Stimulated activated naive CD8-positive, alpha-beta T cell treated with anti-CD3 and anti-CD28 coated beads, Interleukin-15, Interleukin-2, amounts not matched to agents 100 ng/mL and 50 ng/mL, for 24 hours (primary cell): Measurements from ENCODE around the gene C1QL4.
A peak's percentile ranks its signal among the peaks of the same experiment; 100 is the strongest.
"Not testable (repeated sequence)": the region's sequence is repeated elsewhere in the genome, so short reads cannot be mapped to it uniquely, and the experiment has no call there.

Source experiments
- H3K27ac Mint-ChIP-seq: one replicate; pipeline ENCODE4 v1.8.0; 2021; ENCODE audit warnings: mild to moderate bottlenecking, mixed read lengths
- H3K27me3 Mint-ChIP-seq: one replicate; pipeline ENCODE4 v1.8.0; 2021; ENCODE audit warnings: mixed read lengths
- H3K36me3 Mint-ChIP-seq: one replicate; pipeline ENCODE4 v1.8.0; 2021; ENCODE audit warnings: low read depth, mixed read lengths
- H3K4me1 Mint-ChIP-seq: one replicate; pipeline ENCODE4 v1.8.0; 2021; ENCODE audit warnings: low read depth, mixed read lengths
- H3K4me3 Mint-ChIP-seq: one replicate; pipeline ENCODE4 v1.8.0; 2021; ENCODE audit warnings: mild to moderate bottlenecking, mixed read lengths
- H3K9me3 Mint-ChIP-seq: one replicate; pipeline ENCODE4 v1.8.0; 2021; ENCODE audit warnings: mixed read lengths

C1QL4 gene

GRCh38 chr12:49342066-49342913 lies 5.3 kb upstream of the C1QL4 start:
- Mint-ChIP-seq H3K36me3 (no peaks in the 10 kb centered on the region), H3K4me1 (peaks cover 45% of the 10 kb centered on the region), H3K27ac (no peak overlapping the region), H3K27me3 (peaks cover 72% of the 10 kb centered on the region), H3K4me3 (peak overlapping the region; percentile 56), H3K9me3 (no peaks in the 10 kb centered on the region)

DNA sequence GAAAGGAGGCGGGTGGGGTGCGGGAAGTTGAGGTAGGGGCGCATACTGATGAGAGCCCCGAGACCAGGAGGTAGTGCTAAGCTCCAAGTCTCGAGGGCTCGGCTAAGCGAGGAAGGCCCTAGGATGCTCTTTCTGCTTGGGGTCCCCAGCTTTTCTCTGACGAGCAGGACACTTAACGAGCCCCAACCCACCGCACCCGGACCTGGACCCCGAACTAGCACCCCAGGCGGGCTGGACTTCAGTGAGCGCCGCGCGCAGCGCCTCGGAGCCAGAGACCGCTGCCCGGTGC lies 4.7 kb upstream of the C1QL4 start:
- Mint-ChIP-seq H3K9me3 (no peaks in the 10 kb centered on the region), H3K36me3 (no peaks in the 10 kb centered on the region), H3K27ac (no peak overlapping the region), H3K4me1 (peaks cover 45% of the 10 kb centered on the region), H3K4me3 (no peak overlapping the region), H3K27me3 (peaks cover 72% of the 10 kb centered on the region)

DNA sequence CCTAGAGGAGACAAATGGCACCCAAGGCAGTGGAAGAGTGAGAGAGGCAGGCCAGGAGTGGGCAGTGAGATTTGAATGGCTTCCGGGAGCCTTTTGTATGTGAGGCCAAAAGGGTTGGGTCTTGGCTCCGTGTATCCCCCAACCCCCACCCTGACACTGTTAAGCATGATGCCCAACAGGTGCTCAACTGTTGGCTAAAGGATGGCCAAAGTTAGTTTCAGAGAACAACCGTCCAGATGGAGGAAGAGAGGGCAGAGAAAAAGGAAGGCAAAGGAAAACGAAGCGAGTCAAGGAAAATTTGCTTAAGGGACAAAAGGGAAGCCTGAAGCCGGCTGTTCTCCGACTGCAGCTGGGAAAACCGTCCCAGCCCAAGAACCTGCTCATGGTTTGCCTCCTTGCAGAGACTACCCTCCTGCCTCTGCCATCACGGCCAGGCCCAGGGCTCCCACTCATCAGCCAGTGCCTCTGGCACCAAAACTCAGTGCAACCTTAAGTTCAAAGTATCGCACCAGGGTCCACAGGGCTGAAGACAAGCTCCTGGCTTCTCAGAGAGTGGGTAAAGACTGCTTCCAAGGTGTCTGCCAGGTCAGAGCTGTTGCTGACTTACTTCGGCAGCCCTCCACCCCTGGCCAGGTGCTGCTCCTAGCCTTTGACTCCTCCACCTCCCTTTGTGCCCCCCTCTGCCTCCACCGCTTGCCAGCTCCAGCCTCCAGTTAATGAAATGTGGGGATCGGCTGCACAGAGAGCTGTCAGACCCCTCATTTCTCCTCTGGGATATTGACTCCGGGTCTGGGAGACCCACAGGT lies 4.2 kb upstream of the C1QL4 start:
- Mint-ChIP-seq H3K4me1 (peaks cover 41% of the 10 kb centered on the region), H3K9me3 (no peaks in the 10 kb centered on the region), H3K27ac (no peak overlapping the region), H3K4me3 (no peak overlapping the region), H3K27me3 (peaks cover 69% of the 10 kb centered on the region), H3K36me3 (no peaks in the 10 kb centered on the region)

DNA sequence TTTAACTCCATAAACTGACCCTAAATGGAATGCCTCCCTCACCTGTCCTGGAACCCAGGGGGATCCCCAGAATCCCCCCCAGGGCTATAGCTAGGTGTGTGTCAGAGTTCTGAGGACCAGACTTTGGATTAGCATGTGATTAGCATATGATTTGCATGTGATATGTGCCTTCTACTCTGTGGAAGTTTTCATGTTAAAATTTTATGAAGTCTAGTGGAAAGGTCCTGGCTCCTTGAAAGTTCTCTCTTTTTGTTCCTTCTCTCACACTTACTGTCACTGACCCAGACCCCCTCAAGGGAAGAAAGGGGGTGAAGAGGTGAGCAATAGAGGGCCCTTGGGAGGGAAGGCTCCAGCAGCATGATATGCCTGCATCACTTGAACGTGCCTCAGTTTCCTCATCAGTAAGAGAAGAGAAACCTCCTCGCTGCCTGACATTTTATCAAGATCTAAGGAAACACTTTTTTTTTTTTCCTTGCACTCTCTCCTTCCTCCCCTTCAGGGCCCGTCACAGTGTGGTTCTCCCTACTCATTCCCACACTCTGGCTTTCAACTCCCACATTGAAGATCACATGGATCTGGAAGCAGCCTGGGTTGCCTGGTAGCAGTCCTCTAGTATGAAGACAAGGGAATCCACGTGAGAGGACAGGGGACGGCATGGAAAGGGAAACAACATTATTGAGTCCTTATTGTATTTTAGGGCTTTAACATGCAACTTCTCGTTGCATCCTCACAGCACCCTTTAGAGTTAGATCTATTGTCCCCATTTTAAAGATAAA lies 3.3 kb upstream of the C1QL4 start:
- no peak overlapping the region for H3K4me3 Mint-ChIP-seq
- no peak overlapping the region for H3K27ac Mint-ChIP-seq
- H3K9me3 Mint-ChIP-seq: no peaks in the 10 kb centered on the region
- peaks cover 69% of the 10 kb centered on the region for H3K27me3 Mint-ChIP-seq
- H3K36me3 Mint-ChIP-seq: no peaks in the 10 kb centered on the region
- peaks cover 32% of the 10 kb centered on the region for H3K4me1 Mint-ChIP-seq

GRCh38 chr12:49339464-49339861 lies 2.5 kb upstream of the C1QL4 start:
- H3K4me1 Mint-ChIP-seq: peaks cover 35% of the 10 kb centered on the region
- no peaks in the 10 kb centered on the region for H3K9me3 Mint-ChIP-seq
- H3K27me3 Mint-ChIP-seq: peaks cover 74% of the 10 kb centered on the region
- H3K36me3 Mint-ChIP-seq: no peaks in the 10 kb centered on the region
- H3K4me3 Mint-ChIP-seq: no peak overlapping the region
- no peak overlapping the region for H3K27ac Mint-ChIP-seq

DNA sequence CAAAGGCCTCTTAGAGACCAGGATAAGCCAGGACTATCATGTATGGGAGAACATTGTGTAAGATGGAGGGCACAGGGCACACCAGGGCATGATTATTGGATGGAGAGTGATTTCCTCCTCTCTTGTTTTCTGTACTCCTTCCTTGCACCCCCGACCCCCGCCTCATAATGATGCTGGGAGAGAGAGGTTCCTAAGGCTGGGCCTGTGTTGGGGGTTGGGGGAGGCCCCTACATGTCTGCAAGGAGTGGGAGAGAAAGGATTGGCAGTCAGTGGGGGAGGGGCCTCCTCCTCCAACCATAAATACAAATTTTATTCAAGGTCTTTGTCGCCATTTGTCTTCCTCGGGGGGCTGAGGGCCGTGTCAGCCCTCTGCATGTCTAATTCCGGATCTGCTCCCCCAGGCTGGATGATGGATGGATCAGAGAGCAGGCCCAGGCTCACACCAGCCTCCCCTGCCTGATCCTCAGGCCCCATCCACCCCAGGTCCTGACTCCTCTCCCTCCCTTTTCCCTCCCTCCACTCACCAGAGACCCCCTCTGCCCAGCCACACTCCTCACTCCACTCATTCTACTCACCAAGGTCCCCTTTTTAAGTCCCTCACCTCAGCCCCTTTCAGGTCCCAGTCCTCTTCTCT lies 2.0 kb upstream of the C1QL4 start:
- H3K36me3 Mint-ChIP-seq: no peaks in the 10 kb centered on the region
- H3K9me3 Mint-ChIP-seq: no peaks in the 10 kb centered on the region
- H3K4me1 Mint-ChIP-seq: peaks cover 33% of the 10 kb centered on the region
- no peak overlapping the region for H3K4me3 Mint-ChIP-seq
- H3K27me3 Mint-ChIP-seq: peaks cover 73% of the 10 kb centered on the region
- H3K27ac Mint-ChIP-seq: no peak overlapping the region

DNA sequence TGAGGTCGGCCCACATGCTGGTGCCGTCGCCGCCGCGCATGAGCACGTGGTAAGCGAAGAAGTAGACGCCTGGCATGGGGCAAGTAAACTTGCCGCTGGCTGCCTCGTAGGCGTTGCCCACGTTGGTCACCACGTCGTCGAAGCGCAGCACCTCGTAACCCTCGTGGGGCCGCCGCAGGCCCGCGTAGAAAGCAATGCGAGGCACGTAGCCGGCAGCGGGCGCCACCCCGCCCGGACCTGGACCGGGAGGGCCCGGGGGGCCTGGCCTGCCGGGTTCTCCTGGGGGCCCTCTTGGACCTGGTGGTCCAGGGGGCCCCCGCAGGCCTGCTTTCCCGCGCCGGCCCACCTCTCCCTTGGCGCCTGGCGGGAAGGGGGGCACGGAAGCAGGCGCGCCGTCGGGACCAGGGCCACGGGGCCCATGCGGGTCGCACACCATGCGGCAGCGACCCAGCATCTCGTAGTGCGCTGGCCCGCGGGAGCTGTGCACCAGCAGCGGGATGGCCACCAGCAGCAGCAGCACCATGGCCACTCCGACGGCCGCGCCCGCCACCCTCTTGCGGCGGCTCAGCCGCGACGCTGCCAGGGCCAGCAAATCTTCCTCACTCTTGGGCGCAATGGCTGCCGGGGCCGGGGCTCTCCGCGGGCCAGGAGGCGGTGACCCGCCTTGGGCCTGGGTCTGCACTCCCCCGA lies 888 bp downstream of the C1QL4 start:
- H3K27ac Mint-ChIP-seq: no peak overlapping the region
- no peaks in the 10 kb centered on the region for H3K9me3 Mint-ChIP-seq
- H3K4me1 Mint-ChIP-seq: peaks cover 24% of the 10 kb centered on the region
- H3K4me3 Mint-ChIP-seq: no peak overlapping the region
- peaks cover 9% of the 10 kb centered on the region for H3K36me3 Mint-ChIP-seq
- H3K27me3 Mint-ChIP-seq: peaks cover 71% of the 10 kb centered on the region

DNA sequence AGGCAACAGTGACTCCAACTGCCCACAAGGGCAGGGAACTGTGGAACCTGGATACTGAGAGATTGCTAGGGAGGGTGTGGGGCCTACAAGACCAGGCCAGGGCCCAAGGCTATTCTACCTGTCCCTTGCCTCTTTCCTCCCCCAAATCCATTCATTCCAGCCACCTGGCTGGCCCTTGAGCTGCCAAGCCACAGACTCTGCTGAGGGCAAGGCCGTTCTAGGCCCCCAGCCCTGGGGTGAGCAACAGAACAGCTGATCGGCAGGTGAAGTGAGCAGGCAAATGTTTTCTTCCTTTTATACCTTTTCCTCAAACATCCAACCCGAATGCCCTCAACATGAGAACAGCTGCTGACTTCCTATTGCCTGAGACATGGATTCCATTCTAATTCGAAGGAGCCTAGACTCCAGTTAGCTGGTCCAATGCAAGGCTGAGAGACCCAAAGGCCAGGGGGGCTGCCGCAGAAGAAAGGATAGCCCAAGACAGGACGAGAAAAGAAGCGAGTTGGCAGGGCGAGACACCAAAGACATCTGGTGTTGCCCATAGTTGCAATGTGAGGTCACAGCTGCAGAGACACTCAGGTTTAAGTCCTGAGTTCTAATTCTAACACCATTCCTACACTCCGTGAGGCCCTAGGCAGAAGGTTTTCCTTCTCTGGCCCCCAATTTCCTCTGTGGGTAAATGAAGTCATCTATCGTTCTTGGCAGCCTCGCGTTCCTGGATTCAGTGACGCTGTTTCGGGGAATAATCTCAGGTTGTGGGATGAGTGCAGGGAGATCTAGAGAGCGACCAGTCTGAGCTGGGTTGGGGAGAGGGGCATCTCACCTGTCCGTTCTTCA lies 1.7 kb downstream of the C1QL4 start:
- peaks cover 64% of the 10 kb centered on the region for H3K27me3 Mint-ChIP-seq
- H3K4me1 Mint-ChIP-seq: peaks cover 24% of the 10 kb centered on the region
- no peak overlapping the region for H3K27ac Mint-ChIP-seq
- H3K36me3 Mint-ChIP-seq: peaks cover 14% of the 10 kb centered on the region
- no peak overlapping the region for H3K4me3 Mint-ChIP-seq
- no peaks in the 10 kb centered on the region for H3K9me3 Mint-ChIP-seq

DNA sequence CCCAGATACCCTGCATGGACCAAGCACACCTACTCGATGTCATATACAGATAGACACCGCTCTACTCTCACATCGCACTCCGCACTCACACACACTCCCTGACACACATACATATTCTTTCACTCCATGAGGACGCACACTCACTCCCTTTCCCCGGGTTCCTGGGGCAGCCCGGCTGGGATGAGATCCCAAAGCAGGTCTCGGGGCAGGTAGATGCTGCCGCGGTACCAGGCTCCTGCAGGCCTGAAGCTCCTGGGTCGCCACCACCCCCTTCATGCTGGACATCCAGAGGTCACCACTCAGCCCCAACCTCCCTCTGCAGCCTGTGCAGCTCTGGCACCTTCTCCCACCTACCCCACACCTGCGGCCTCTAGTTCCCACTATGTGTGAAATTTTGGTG lies 2.3 kb downstream of the C1QL4 start:
- Mint-ChIP-seq H3K4me1 (peaks cover 24% of the 10 kb centered on the region), H3K27me3 (peaks cover 57% of the 10 kb centered on the region), H3K4me3 (no peak overlapping the region), H3K27ac (no peak overlapping the region), H3K9me3 (no peaks in the 10 kb centered on the region), H3K36me3 (peaks cover 19% of the 10 kb centered on the region)

- Mint-ChIP-seq H3K27ac (no peak overlapping the region), H3K4me1 (peaks cover 24% of the 10 kb centered on the region), H3K9me3 (no peaks in the 10 kb centered on the region), H3K27me3 (peaks cover 57% of the 10 kb centered on the region), H3K36me3 (peaks cover 20% of the 10 kb centered on the region), H3K4me3 (no peak overlapping the region)
These were observed 2.8 kb downstream of the C1QL4 start for GRCh38 chr12:49334226-49334625.

DNA sequence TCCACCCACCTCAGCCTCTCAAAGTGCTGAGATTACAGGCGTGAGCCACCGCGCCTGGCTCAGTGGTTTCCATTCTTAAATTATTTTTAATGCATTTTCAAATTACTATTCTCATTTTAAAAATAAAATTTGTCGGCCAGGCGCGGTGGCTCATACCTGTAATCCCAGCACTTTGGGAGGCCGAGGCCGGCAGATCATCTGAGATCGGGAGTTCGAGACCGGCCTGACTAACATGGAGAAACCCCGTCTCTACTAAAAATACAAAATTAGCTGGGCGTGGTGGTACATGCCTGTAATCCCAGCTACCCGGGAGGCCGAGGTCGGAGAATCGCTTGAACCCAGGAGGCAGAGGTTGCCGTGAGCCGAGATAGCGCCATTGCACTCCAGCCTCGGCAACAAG lies 3.2 kb downstream of the C1QL4 start:
- H3K4me3 Mint-ChIP-seq, H3K27ac Mint-ChIP-seq, H3K9me3 Mint-ChIP-seq: not testable (repeated sequence)
- peaks cover 24% of the 10 kb centered on the region for H3K4me1 Mint-ChIP-seq
- peaks cover 20% of the 10 kb centered on the region for H3K36me3 Mint-ChIP-seq
- H3K27me3 Mint-ChIP-seq: peaks cover 57% of the 10 kb centered on the region

DNA sequence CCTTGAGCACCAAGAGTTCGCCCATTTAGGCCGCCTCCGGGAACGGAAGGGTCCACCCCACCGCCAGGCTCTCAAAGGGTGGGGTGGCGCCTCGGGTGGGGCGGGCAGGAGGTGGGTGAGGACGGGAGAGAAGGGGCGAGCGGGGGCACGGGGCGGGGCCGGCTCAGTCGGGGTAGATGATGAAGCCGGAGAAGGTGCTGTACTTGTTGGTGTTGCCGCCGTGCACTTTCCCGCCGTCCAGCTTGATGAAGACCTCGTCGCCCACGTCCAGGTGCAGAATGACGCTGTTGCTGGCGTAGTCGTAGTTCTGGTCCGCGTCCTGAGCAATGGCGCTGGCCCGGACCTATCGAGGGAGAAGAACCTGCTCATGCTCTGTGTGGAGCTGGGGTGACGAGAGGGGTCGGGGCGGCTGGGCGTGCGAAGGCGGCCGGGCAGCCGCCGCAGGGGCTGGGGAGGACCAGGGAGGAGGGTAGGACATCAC lies 4.1 kb downstream of the C1QL4 start:
- peak overlapping the region; percentile 58 for H3K27ac Mint-ChIP-seq
- peak overlapping the region; percentile 64 for H3K4me3 Mint-ChIP-seq
- no peaks in the 10 kb centered on the region for H3K9me3 Mint-ChIP-seq
- peaks cover 48% of the 10 kb centered on the region for H3K27me3 Mint-ChIP-seq
- peaks cover 22% of the 10 kb centered on the region for H3K4me1 Mint-ChIP-seq
- peaks cover 22% of the 10 kb centered on the region for H3K36me3 Mint-ChIP-seq

GRCh38 chr12:49332441-49332861 lies 4.5 kb downstream of the C1QL4 start:
- peaks cover 26% of the 10 kb centered on the region for H3K36me3 Mint-ChIP-seq
- H3K4me1 Mint-ChIP-seq: peaks cover 18% of the 10 kb centered on the region
- no peak overlapping the region for H3K4me3 Mint-ChIP-seq
- peaks cover 43% of the 10 kb centered on the region for H3K27me3 Mint-ChIP-seq
- no peak overlapping the region for H3K27ac Mint-ChIP-seq
- H3K9me3 Mint-ChIP-seq: no peaks in the 10 kb centered on the region
